Liver (tissue), 9 donors: Measurements from ENCODE around the gene ADAMTS19. TPM values are rescaled to one million over a fixed set of nuclear protein-coding genes. Genes with fewer than 3 reads are reported as not detected.

ENCODE experiments used
- DNase-seq: peaks from one replicate; pipeline ENCODE4 v3.0.0-alpha.2; 2017; ENCODE audit warnings: low spot score
- H3K27ac ChIP-seq, 2 donors: one replicate each; pipeline ENCODE4 v1.7.0; 2013; ENCODE audit warnings: inconsistent platforms in 2 of 2, low read length in 2 of 2, control low read depth in 1 of 2, low read depth in 1 of 2, mild to moderate bottlenecking in 1 of 2
- H3K27me3 ChIP-seq, 4 donors: one replicate each; pipeline versions ENCODE4 v1.6.1 to v1.7.0; 2013; ENCODE audit warnings: low read length in 3 of 4, inconsistent platforms in 1 of 4, mild to moderate bottlenecking in 1 of 4, moderate library complexity in 1 of 4; ENCODE audit not compliant: control insufficient read depth in 4 of 4, insufficient read depth in 4 of 4
- H3K36me3 ChIP-seq, 4 donors: one replicate each; pipeline versions ENCODE4 v1.6.1 to v1.7.0; 2013; ENCODE audit warnings: low read length in 3 of 4, mild to moderate bottlenecking in 3 of 4, low read depth in 1 of 4, moderate library complexity in 1 of 4; ENCODE audit not compliant: control insufficient read depth in 4 of 4, insufficient read depth in 3 of 4
- H3K4me1 ChIP-seq, 4 donors: one replicate each; pipeline versions ENCODE4 v1.6.1 to v1.7.0; 2013; ENCODE audit warnings: low read length in 3 of 4, mild to moderate bottlenecking in 3 of 4, moderate library complexity in 1 of 4; ENCODE audit not compliant: control insufficient read depth in 4 of 4, insufficient read depth in 4 of 4
- H3K4me3 ChIP-seq, 3 donors: one replicate each; pipeline versions ENCODE4 v1.6.1 to v1.7.0; 2013; ENCODE audit warnings: low read length in 3 of 3, control low read depth in 1 of 3, low read depth in 1 of 3, mild to moderate bottlenecking in 1 of 3
- H3K9ac ChIP-seq, 2 donors: one replicate each; pipeline ENCODE4 v1.7.0; 2013; ENCODE audit warnings: low read length in 2 of 2, mild to moderate bottlenecking in 2 of 2, moderate library complexity in 2 of 2, control low read depth in 1 of 2, low read depth in 1 of 2
- H3K9me3 ChIP-seq, 4 donors: one replicate each; pipeline versions ENCODE4 v1.6.1 to v1.7.0; 2013; ENCODE audit warnings: low read length in 3 of 4; ENCODE audit not compliant: control insufficient read depth in 4 of 4
- EGR1 ChIP-seq, 2 donors: IDR thresholded peaks; 2 replicates each; pipeline ENCODE4 v1.6.1; 2016 to 2018; ENCODE audit warnings: antibody characterized with exemption in 2 of 2, low read depth in 2 of 2
- FOXA1 ChIP-seq: IDR thresholded peaks from 2 replicates; pipeline ENCODE4 v1.6.1; 2016; ENCODE audit warnings: antibody characterized with exemption
- FOXA2 ChIP-seq: IDR thresholded peaks from 2 replicates; pipeline ENCODE4 v1.6.1; 2016; ENCODE audit warnings: antibody characterized with exemption
- GABPA ChIP-seq, 2 donors: IDR thresholded peaks in 1 of 2; conservative IDR thresholded peaks in 1 of 2; 2 replicates each; pipeline ENCODE4 v1.6.1; 2016; ENCODE audit warnings: antibody characterized with exemption in 2 of 2, mild to moderate bottlenecking in 1 of 2, moderate library complexity in 1 of 2
- HNF4A ChIP-seq, 2 donors: conservative IDR thresholded peaks; 2 replicates each; pipeline ENCODE4 v1.6.1; 2016; ENCODE audit warnings: antibody characterized with exemption in 2 of 2, mild to moderate bottlenecking in 2 of 2
- HNF4G ChIP-seq: IDR thresholded peaks from 2 replicates; pipeline ENCODE4 v1.6.1; 2016; ENCODE audit warnings: antibody characterized with exemption
- JUND ChIP-seq, 2 donors: IDR thresholded peaks; 2 replicates each; pipeline ENCODE4 v1.6.1; 2016; ENCODE audit warnings: antibody characterized with exemption in 2 of 2
- NR2F2 ChIP-seq: IDR thresholded peaks from 2 replicates; pipeline ENCODE4 v1.6.1; 2016; ENCODE audit warnings: antibody characterized with exemption
- RAD21 ChIP-seq, 2 donors: IDR thresholded peaks; 2 replicates each; pipeline ENCODE4 v1.6.1; 2016; ENCODE audit warnings: antibody characterized with exemption in 2 of 2, mild to moderate bottlenecking in 2 of 2
- RXRA ChIP-seq, 2 donors: IDR thresholded peaks; 2 replicates each; pipeline ENCODE4 v1.6.1; 2017 to 2018; ENCODE audit warnings: antibody characterized with exemption in 2 of 2, mild to moderate bottlenecking in 1 of 2
- SP1 ChIP-seq: IDR thresholded peaks from 2 replicates; pipeline ENCODE4 v1.6.1; 2018; ENCODE audit warnings: antibody characterized with exemption, mild to moderate bottlenecking
- TAF1 ChIP-seq: conservative IDR thresholded peaks from 2 replicates; pipeline ENCODE4 v1.6.1; 2016; ENCODE audit warnings: antibody characterized with exemption, mild to moderate bottlenecking
- YY1 ChIP-seq: IDR thresholded peaks from 2 replicates; pipeline ENCODE4 v1.6.1; 2016; ENCODE audit warnings: antibody characterized with exemption, mild to moderate bottlenecking
- WGBS: extraction: QIAGEN DNeasy Blood & Tissue Kit; methylation state at CpG from one replicate; pipeline ENCODE4 v1.1.7; 2013; 5-methylcytosine and 5-hydroxymethylcytosine counted together
- polyA plus RNA-seq, 2 donors: library from polyadenylated mRNA; stranded (reverse) in 1 of 2; unstranded in 1 of 2; fragments of 200-250 nt in 1 of 2; fragments of >200 nt in 1 of 2; fragmentation: Nextera tagmentation in 1 of 2; extraction: Ambion mirVana in 1 of 2; gene quantifications; one replicate each; pipeline versions ENCODE4 v1.2.1 to v1.2.3, GENCODE V29; 2013 to 2015
- total RNA-seq, 2 donors: library from RNA; depleted of rRNA; stranded (reverse); fragments of >200 nt; gene quantifications; one replicate each; pipeline ENCODE4 v1.2.3, GENCODE V29; 2014
- TF ChIP-seq, protein P1 (sequence below): IDR thresholded peaks from 2 replicates; pipeline ENCODE4 v1.6.1; 2016; ENCODE audit warnings: antibody characterized with exemption, mild to moderate bottlenecking
- TF ChIP-seq, protein P2 (sequence below): IDR thresholded peaks from 2 replicates; pipeline ENCODE4 v1.6.1; 2016; ENCODE audit warnings: antibody characterized with exemption
- TF ChIP-seq, protein P3 (sequence below): fragments of 150-350 bp; IDR thresholded peaks from 2 replicates; pipeline ENCODE4 v1.5.1; 2017; ENCODE audit warnings: improper control_type of control experiment, low read depth, low read length; ENCODE audit not compliant: missing input control
- TF ChIP-seq, protein P4 (sequence below): IDR thresholded peaks from 2 replicates; pipeline ENCODE4 v1.6.1; 2016; ENCODE audit warnings: antibody characterized with exemption
- TF ChIP-seq, protein P5 (sequence below): IDR thresholded peaks from 2 replicates; pipeline ENCODE4 v1.6.1; 2016; ENCODE audit warnings: antibody characterized with exemption
- donor health status: healthy.
- donor health status: healthy.
- donor health status: healthy.
- donor health status: healthy.
- donor health status: healthy.

The ADAMTS19 gene
- total and polyA plus RNA-seq, 4 donors: 0.09 TPM; not detected in 3

DNA sequence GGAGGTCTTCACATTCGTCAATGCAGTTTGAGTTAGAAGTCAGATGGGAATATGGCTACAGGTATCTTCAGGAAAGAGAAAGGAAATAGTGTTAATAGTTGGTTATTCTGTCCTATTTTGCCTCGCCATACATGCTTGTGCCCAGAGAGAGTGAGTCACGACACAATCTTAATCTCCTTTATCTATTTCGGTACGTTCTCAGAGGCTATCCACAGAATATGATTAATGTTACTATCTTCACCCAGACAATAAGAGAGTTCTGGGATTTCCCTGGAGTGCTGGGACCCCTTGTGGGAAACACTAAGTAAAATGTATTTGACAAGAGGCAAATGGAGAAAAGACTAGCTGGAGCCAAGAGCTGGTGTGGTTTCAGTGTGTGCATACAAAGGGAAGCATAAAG is 313.3 kb downstream of the ADAMTS19 start:
- Histone ChIP-seq H3K9ac (no peak overlapping the region), H3K9me3 (no peaks in the 10 kb centered on the region), H3K4me3 (no peak overlapping the region), H3K36me3 (no peaks in the 10 kb centered on the region), H3K27me3 (no peaks in the 10 kb centered on the region), H3K27ac (no peak overlapping the region), H3K4me1 (no peaks in the 10 kb centered on the region)
- WGBS: 84% methylated on average over 5 of the region's 5 CpGs
- DNase-seq: no peak
- no peak for TF ChIP-seq GABPA (IDR thresholded peaks at IDR 0.05 in 1 of 2, conservative IDR thresholded peaks at IDR 0.05 in 1 of 2)
- TF ChIP-seq, protein P1, sequence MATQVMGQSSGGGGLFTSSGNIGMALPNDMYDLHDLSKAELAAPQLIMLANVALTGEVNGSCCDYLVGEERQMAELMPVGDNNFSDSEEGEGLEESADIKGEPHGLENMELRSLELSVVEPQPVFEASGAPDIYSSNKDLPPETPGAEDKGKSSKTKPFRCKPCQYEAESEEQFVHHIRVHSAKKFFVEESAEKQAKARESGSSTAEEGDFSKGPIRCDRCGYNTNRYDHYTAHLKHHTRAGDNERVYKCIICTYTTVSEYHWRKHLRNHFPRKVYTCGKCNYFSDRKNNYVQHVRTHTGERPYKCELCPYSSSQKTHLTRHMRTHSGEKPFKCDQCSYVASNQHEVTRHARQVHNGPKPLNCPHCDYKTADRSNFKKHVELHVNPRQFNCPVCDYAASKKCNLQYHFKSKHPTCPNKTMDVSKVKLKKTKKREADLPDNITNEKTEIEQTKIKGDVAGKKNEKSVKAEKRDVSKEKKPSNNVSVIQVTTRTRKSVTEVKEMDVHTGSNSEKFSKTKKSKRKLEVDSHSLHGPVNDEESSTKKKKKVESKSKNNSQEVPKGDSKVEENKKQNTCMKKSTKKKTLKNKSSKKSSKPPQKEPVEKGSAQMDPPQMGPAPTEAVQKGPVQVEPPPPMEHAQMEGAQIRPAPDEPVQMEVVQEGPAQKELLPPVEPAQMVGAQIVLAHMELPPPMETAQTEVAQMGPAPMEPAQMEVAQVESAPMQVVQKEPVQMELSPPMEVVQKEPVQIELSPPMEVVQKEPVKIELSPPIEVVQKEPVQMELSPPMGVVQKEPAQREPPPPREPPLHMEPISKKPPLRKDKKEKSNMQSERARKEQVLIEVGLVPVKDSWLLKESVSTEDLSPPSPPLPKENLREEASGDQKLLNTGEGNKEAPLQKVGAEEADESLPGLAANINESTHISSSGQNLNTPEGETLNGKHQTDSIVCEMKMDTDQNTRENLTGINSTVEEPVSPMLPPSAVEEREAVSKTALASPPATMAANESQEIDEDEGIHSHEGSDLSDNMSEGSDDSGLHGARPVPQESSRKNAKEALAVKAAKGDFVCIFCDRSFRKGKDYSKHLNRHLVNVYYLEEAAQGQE: no peak
- TF ChIP-seq SP1: no peak
- TF ChIP-seq FOXA1: no peak
- TF ChIP-seq EGR1 (IDR thresholded peaks at IDR 0.05; ENCODE audit: low read depth in 2 of 2): no peak
- TF ChIP-seq NR2F2: no peak
- no peak for TF ChIP-seq TAF1
- TF ChIP-seq, protein P2, sequence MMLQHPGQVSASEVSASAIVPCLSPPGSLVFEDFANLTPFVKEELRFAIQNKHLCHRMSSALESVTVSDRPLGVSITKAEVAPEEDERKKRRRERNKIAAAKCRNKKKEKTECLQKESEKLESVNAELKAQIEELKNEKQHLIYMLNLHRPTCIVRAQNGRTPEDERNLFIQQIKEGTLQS: no peak
- TF ChIP-seq FOXA2: no peak
- no peak for TF ChIP-seq RAD21 (IDR thresholded peaks at IDR 0.05)
- TF ChIP-seq, protein P3, sequence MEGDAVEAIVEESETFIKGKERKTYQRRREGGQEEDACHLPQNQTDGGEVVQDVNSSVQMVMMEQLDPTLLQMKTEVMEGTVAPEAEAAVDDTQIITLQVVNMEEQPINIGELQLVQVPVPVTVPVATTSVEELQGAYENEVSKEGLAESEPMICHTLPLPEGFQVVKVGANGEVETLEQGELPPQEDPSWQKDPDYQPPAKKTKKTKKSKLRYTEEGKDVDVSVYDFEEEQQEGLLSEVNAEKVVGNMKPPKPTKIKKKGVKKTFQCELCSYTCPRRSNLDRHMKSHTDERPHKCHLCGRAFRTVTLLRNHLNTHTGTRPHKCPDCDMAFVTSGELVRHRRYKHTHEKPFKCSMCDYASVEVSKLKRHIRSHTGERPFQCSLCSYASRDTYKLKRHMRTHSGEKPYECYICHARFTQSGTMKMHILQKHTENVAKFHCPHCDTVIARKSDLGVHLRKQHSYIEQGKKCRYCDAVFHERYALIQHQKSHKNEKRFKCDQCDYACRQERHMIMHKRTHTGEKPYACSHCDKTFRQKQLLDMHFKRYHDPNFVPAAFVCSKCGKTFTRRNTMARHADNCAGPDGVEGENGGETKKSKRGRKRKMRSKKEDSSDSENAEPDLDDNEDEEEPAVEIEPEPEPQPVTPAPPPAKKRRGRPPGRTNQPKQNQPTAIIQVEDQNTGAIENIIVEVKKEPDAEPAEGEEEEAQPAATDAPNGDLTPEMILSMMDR: no peak
- no peak for TF ChIP-seq HNF4G
- no peak for TF ChIP-seq YY1
- TF ChIP-seq, protein P4, sequence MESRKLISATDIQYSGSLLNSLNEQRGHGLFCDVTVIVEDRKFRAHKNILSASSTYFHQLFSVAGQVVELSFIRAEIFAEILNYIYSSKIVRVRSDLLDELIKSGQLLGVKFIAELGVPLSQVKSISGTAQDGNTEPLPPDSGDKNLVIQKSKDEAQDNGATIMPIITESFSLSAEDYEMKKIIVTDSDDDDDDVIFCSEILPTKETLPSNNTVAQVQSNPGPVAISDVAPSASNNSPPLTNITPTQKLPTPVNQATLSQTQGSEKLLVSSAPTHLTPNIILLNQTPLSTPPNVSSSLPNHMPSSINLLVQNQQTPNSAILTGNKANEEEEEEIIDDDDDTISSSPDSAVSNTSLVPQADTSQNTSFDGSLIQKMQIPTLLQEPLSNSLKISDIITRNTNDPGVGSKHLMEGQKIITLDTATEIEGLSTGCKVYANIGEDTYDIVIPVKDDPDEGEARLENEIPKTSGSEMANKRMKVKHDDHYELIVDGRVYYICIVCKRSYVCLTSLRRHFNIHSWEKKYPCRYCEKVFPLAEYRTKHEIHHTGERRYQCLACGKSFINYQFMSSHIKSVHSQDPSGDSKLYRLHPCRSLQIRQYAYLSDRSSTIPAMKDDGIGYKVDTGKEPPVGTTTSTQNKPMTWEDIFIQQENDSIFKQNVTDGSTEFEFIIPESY: no peak
- no peak for TF ChIP-seq HNF4A (conservative IDR thresholded peaks at IDR 0.05)
- TF ChIP-seq, protein P5, sequence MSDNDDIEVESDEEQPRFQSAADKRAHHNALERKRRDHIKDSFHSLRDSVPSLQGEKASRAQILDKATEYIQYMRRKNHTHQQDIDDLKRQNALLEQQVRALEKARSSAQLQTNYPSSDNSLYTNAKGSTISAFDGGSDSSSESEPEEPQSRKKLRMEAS: no peak
- TF ChIP-seq JUND (IDR thresholded peaks at IDR 0.05): no peak
- TF ChIP-seq RXRA (IDR thresholded peaks at IDR 0.05): no peak
